Hematopoietic multipotent progenitor cell (in vitro differentiated cells): ENCODE data around the gene EHD2. TPM values are rescaled to one million over a fixed set of nuclear protein-coding genes. Genes with fewer than 3 reads are reported as not detected.

Source experiments
- small RNA-seq: library from RNA; depleted of rRNA; stranded (forward); fragments of <200 nt; gene quantifications from one replicate; pipeline ENCODE3, GENCODE V24; 2012
- total RNA-seq: library from RNA; depleted of rRNA; stranded (reverse); fragments of >200 nt; gene quantifications from one replicate; pipeline ENCODE4 v1.2.3, GENCODE V29; 2012

EHD2 gene
- total RNA-seq, 1 donor = 51.7 TPM

Small RNA genes lying within 50 kb of the gene (small RNA-seq; reads per million reads assigned to genes)
- gene SNORD23 = not detected

Other genes starting within 250 kb of the EHD2 start
- under 0.01 TPM for gene SLC8A2, start 241.5 kb upstream of the EHD2 start, total RNA-seq
- 6.7 TPM for gene KPTN, start 229.2 kb upstream of the EHD2 start, total RNA-seq
- 50.4 TPM for gene NAPA, start 198.4 kb upstream of the EHD2 start, total RNA-seq
- under 0.01 TPM for gene ZNF541, start 140.3 kb upstream of the EHD2 start, total RNA-seq
- gene BICRA, start 104.3 kb upstream of the EHD2 start, total RNA-seq = 10.8 TPM
- 308 TPM for gene NOP53, start 32.1 kb downstream of the EHD2 start, total RNA-seq
- 77.6 TPM for gene SELENOW, start 65.3 kb downstream of the EHD2 start, total RNA-seq
- not detected for gene TPRX1, start 91.1 kb downstream of the EHD2 start, total RNA-seq
- gene CRX, start 108.5 kb downstream of the EHD2 start, total RNA-seq = not detected
- gene TPRX2, start 145.8 kb downstream of the EHD2 start, total RNA-seq = not detected
- not detected for gene SULT2A1, start 172.9 kb downstream of the EHD2 start, total RNA-seq